Measurements from ENCODE around the gene BRD9. TPM values are rescaled to one million over a fixed set of nuclear protein-coding genes. Genes with fewer than 3 reads are reported as not detected.
"Not testable (repeated sequence)": the region's sequence is repeated elsewhere in the genome, so short reads cannot be mapped to it uniquely, and the experiment has no call there.

Gene BRD9
- total RNA-seq, 1 donor from 2014 or later: 22.4 TPM

- H3K9ac ChIP-seq (ENCODE audit: low read depth in 1 of 3, low read length in 3 of 3); H3K36me3 ChIP-seq (ENCODE audit: control insufficient read depth in 3 of 3, insufficient read depth in 3 of 3, low read length in 3 of 3); H3K27ac ChIP-seq (ENCODE audit: low read depth, low read length); H3K4me1 ChIP-seq (ENCODE audit: control insufficient read depth in 3 of 3, insufficient read depth in 3 of 3, low read length in 3 of 3); H3K4me3 ChIP-seq (ENCODE audit: low read length in 3 of 3); H3K9me3 ChIP-seq (ENCODE audit: control insufficient read depth in 3 of 3, low read length in 3 of 3); H3K27me3 ChIP-seq (ENCODE audit: control insufficient read depth in 3 of 3, insufficient read depth in 3 of 3, low read length in 3 of 3): not testable (repeated sequence)
Observed at GRCh38 chr5:840974-841435, 51.6 kb downstream of the BRD9 start.

GRCh38 chr5:840118-840973 is 52.3 kb downstream of the BRD9 start:
- not testable (repeated sequence) for H3K9ac ChIP-seq (ENCODE audit: low read depth in 1 of 3, low read length in 3 of 3); H3K36me3 ChIP-seq (ENCODE audit: control insufficient read depth in 3 of 3, insufficient read depth in 3 of 3, low read length in 3 of 3); H3K27ac ChIP-seq (ENCODE audit: low read depth, low read length); H3K27me3 ChIP-seq (ENCODE audit: control insufficient read depth in 3 of 3, insufficient read depth in 3 of 3, low read length in 3 of 3); H3K4me1 ChIP-seq (ENCODE audit: control insufficient read depth in 3 of 3, insufficient read depth in 3 of 3, low read length in 3 of 3); H3K9me3 ChIP-seq (ENCODE audit: control insufficient read depth in 3 of 3, low read length in 3 of 3); H3K4me3 ChIP-seq (ENCODE audit: low read length in 3 of 3)

- not testable (repeated sequence) for H3K27ac ChIP-seq (ENCODE audit: low read depth, low read length); H3K4me1 ChIP-seq (ENCODE audit: control insufficient read depth in 3 of 3, insufficient read depth in 3 of 3, low read length in 3 of 3); H3K9ac ChIP-seq (ENCODE audit: low read depth in 1 of 3, low read length in 3 of 3); H3K36me3 ChIP-seq (ENCODE audit: control insufficient read depth in 3 of 3, insufficient read depth in 3 of 3, low read length in 3 of 3); H3K27me3 ChIP-seq (ENCODE audit: control insufficient read depth in 3 of 3, insufficient read depth in 3 of 3, low read length in 3 of 3); H3K9me3 ChIP-seq (ENCODE audit: control insufficient read depth in 3 of 3, low read length in 3 of 3); H3K4me3 ChIP-seq (ENCODE audit: low read length in 3 of 3)
Observed at GRCh38 chr5:838431-838851, 54.2 kb downstream of the BRD9 start.

DNA sequence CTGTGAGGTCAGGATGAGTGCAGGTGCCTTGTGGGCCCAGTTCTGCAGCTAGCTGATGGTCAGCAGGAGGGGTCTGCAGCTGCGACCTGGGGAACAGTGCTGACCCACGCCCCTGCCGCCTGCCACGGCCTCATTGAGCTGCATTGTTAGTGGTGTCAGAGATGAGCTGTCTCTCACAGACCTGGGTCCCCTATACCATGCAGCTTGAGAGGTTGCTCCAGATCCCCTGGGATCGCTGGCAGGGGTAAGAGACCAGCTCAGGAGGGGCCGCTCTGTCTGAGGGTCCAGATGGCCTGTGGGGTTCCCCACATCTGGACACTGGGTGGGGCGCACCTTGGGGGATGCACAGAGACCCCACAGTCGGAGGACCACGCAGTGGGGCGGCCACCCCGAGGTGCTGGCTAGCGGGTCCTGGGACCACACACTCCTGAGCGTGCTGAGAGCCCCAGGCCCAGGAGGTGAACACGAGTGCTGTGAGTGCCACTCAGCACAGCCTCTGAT is 54.9 kb downstream of the BRD9 start:
- H3K9me3 ChIP-seq (ENCODE audit: control insufficient read depth in 3 of 3, low read length in 3 of 3); H3K9ac ChIP-seq (ENCODE audit: low read depth in 1 of 3, low read length in 3 of 3); H3K4me3 ChIP-seq (ENCODE audit: low read length in 3 of 3); H3K27ac ChIP-seq (ENCODE audit: low read depth, low read length); H3K4me1 ChIP-seq (ENCODE audit: control insufficient read depth in 3 of 3, insufficient read depth in 3 of 3, low read length in 3 of 3); H3K36me3 ChIP-seq (ENCODE audit: control insufficient read depth in 3 of 3, insufficient read depth in 3 of 3, low read length in 3 of 3); H3K27me3 ChIP-seq (ENCODE audit: control insufficient read depth in 3 of 3, insufficient read depth in 3 of 3, low read length in 3 of 3): not testable (repeated sequence)

DNA sequence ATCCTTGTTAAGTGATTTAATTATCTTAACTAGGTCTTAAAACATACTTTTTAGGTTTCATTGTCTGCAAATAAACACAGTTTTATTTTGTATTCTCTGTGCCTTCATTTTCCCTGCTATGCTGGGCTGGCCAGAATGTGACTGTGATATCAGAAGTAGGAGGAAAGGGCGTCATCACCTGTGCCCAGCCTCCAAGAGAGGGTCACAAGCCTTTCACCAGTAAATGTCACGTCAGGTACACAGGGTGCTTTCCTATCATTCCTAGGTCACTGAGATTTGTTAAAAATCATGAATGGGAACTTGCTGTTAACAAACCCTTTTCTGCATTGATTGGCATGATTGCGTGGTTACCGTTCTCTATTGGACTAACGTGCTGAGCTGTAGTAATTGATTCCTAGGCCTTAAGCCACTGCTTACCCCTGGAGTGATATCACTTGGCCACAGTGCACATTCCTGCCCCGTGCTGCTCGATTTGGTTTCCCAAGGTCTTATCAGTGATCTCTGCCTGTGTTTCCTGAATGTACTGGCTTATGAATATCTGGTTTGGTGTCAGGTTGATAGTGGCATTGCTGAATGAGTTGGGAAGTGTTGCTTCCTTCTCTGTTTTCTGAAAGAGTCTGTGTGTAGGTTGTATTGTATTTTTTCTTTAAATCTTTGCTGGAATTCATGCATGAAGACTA is 56.5 kb downstream of the BRD9 start:
- H3K4me3 ChIP-seq (ENCODE audit: low read length in 3 of 3); H3K27ac ChIP-seq (ENCODE audit: low read depth, low read length); H3K27me3 ChIP-seq (ENCODE audit: control insufficient read depth in 3 of 3, insufficient read depth in 3 of 3, low read length in 3 of 3); H3K4me1 ChIP-seq (ENCODE audit: control insufficient read depth in 3 of 3, insufficient read depth in 3 of 3, low read length in 3 of 3); H3K9ac ChIP-seq (ENCODE audit: low read depth in 1 of 3, low read length in 3 of 3); H3K36me3 ChIP-seq (ENCODE audit: control insufficient read depth in 3 of 3, insufficient read depth in 3 of 3, low read length in 3 of 3); H3K9me3 ChIP-seq (ENCODE audit: control insufficient read depth in 3 of 3, low read length in 3 of 3): not testable (repeated sequence)

- H3K4me1 ChIP-seq (ENCODE audit: control insufficient read depth in 3 of 3, insufficient read depth in 3 of 3, low read length in 3 of 3); H3K4me3 ChIP-seq (ENCODE audit: low read length in 3 of 3); H3K9ac ChIP-seq (ENCODE audit: low read depth in 1 of 3, low read length in 3 of 3); H3K36me3 ChIP-seq (ENCODE audit: control insufficient read depth in 3 of 3, insufficient read depth in 3 of 3, low read length in 3 of 3); H3K9me3 ChIP-seq (ENCODE audit: control insufficient read depth in 3 of 3, low read length in 3 of 3); H3K27me3 ChIP-seq (ENCODE audit: control insufficient read depth in 3 of 3, insufficient read depth in 3 of 3, low read length in 3 of 3); H3K27ac ChIP-seq (ENCODE audit: low read depth, low read length): not testable (repeated sequence)
Observed at GRCh38 chr5:834013-834412, 58.6 kb downstream of the BRD9 start.

- not testable (repeated sequence) for H3K4me1 ChIP-seq (ENCODE audit: control insufficient read depth in 3 of 3, insufficient read depth in 3 of 3, low read length in 3 of 3); H3K4me3 ChIP-seq (ENCODE audit: low read length in 3 of 3); H3K9ac ChIP-seq (ENCODE audit: low read depth in 1 of 3, low read length in 3 of 3); H3K27me3 ChIP-seq (ENCODE audit: control insufficient read depth in 3 of 3, insufficient read depth in 3 of 3, low read length in 3 of 3); H3K27ac ChIP-seq (ENCODE audit: low read depth, low read length); H3K9me3 ChIP-seq (ENCODE audit: control insufficient read depth in 3 of 3, low read length in 3 of 3); H3K36me3 ChIP-seq (ENCODE audit: control insufficient read depth in 3 of 3, insufficient read depth in 3 of 3, low read length in 3 of 3)
Observed at GRCh38 chr5:828194-828593, 64.4 kb downstream of the BRD9 start.

GRCh38 chr5:825544-825943 is 67.1 kb downstream of the BRD9 start:
- H3K36me3 ChIP-seq (ENCODE audit: control insufficient read depth in 3 of 3, insufficient read depth in 3 of 3, low read length in 3 of 3); H3K9ac ChIP-seq (ENCODE audit: low read depth in 1 of 3, low read length in 3 of 3); H3K27me3 ChIP-seq (ENCODE audit: control insufficient read depth in 3 of 3, insufficient read depth in 3 of 3, low read length in 3 of 3); H3K9me3 ChIP-seq (ENCODE audit: control insufficient read depth in 3 of 3, low read length in 3 of 3); H3K4me3 ChIP-seq (ENCODE audit: low read length in 3 of 3); H3K4me1 ChIP-seq (ENCODE audit: control insufficient read depth in 3 of 3, insufficient read depth in 3 of 3, low read length in 3 of 3); H3K27ac ChIP-seq (ENCODE audit: low read depth, low read length): not testable (repeated sequence)

DNA sequence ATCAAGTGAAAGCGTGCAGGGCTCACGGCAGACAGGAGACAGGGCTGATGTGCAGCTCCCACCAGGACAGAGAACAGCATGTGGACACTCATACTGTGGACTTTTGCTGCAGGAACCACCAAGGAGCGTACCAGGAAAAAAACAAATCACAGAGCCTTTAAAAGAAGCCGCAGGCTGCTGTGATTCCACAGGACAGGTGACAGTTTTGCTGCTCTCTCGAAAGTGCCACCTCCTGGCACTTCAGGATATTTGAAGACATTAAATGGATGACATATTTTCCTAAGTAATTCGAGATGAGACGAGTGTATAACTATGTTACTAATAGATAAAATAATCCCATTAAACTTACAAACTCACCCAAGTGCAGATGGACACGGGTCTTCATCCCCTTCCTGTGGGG is 71.1 kb downstream of the BRD9 start:
- no peak overlapping the region for H3K4me3 ChIP-seq (ENCODE audit: low read length in 3 of 3)
- H3K4me1 ChIP-seq (ENCODE audit: control insufficient read depth in 3 of 3, insufficient read depth in 3 of 3, low read length in 3 of 3): no peaks in the 10 kb centered on the region
- no peak overlapping the region for H3K9ac ChIP-seq (ENCODE audit: low read depth in 1 of 3, low read length in 3 of 3)
- no peaks in the 10 kb centered on the region for H3K9me3 ChIP-seq (ENCODE audit: control insufficient read depth in 3 of 3, low read length in 3 of 3)
- no peaks in the 10 kb centered on the region for H3K36me3 ChIP-seq (ENCODE audit: control insufficient read depth in 3 of 3, insufficient read depth in 3 of 3, low read length in 3 of 3)
- no peaks in the 10 kb centered on the region for H3K27me3 ChIP-seq (ENCODE audit: control insufficient read depth in 3 of 3, insufficient read depth in 3 of 3, low read length in 3 of 3)
- H3K27ac ChIP-seq (ENCODE audit: low read depth, low read length): no peak overlapping the region

DNA sequence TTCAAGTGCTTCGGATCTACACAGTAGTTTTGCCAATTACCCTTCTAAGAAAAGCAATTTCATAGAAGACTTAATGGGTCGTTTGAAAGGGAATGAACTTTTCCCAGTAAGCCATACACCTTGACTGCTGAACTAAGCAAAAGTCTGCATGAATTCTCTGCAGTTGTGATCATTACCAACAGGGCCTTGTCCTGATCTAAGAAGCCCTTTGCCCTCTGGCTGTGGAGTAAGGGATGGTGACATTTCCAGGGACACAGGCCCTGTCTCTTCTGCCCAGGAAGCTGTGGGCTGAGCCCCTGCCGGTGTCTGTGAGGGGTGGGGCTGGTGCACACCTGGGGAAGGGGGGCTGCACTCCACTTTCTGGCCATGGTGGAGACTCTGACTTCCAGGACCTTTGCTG is 72.4 kb downstream of the BRD9 start:
- Histone ChIP-seq H3K9me3 (ENCODE audit: control insufficient read depth in 3 of 3, low read length in 3 of 3) (no peaks in the 10 kb centered on the region), H3K4me3 (ENCODE audit: low read length in 3 of 3) (no peak overlapping the region), H3K4me1 (ENCODE audit: control insufficient read depth in 3 of 3, insufficient read depth in 3 of 3, low read length in 3 of 3) (no peaks in the 10 kb centered on the region), H3K36me3 (ENCODE audit: control insufficient read depth in 3 of 3, insufficient read depth in 3 of 3, low read length in 3 of 3) (no peaks in the 10 kb centered on the region), H3K9ac (ENCODE audit: low read depth in 1 of 3, low read length in 3 of 3) (no peak overlapping the region), H3K27me3 (ENCODE audit: control insufficient read depth in 3 of 3, insufficient read depth in 3 of 3, low read length in 3 of 3) (no peaks in the 10 kb centered on the region), H3K27ac (ENCODE audit: low read depth, low read length) (no peak overlapping the region)

Data from skeletal muscle tissue (tissue), 4 donors.